Endothelial cell of umbilical vein (primary cell): ENCODE results near the gene SLC30A2. TPM values are rescaled to one million over a fixed set of nuclear protein-coding genes. Genes with fewer than 3 reads are reported as not detected.

Experiments
- BruUV-seq: library from RNA; stranded (reverse); fragments of 400-500 nt; replicated peaks from 2 replicates; lab custom pipeline; 2021; lab: Mats Ljungman, UMichigan
- CTCF ChIA-PET: fragments of 300-600, 350-600 bp; sonication (Branson Sonifier 250); formaldehyde crosslinking; loops from one replicate; lab custom pipeline; 2021; ENCODE audit warnings: antibody characterized with exemption, inconsistent platforms; lab: Charles Lee
- POLR2A ChIA-PET: fragments of 300-600, 350-600 bp; sonication (Branson Sonifier 250); formaldehyde crosslinking; loops from one replicate; lab custom pipeline; 2021; ENCODE audit warnings: antibody characterized with exemption, inconsistent platforms; lab: Charles Lee
- DNase-seq: peaks from one replicate; pipeline ENCODE4 v3.0.0-alpha.2; 2011; ENCODE audit warnings: low read depth, low spot score
- FAIRE-seq: peaks from 2 replicates; lab custom pipeline; 2011; peaks lifted over from hg19 to GRCh38; lab: Jason Lieb, UNC
- H2AFZ ChIP-seq: 2 replicates; pipeline ENCODE4 v1.6.0; 2012; ENCODE audit warnings: low read depth, low read length, control low read depth, inconsistent platforms
- H3K27ac ChIP-seq: 2 replicates; pipeline ENCODE4 v1.5.1; 2011; ENCODE audit warnings: low read depth, mild to moderate bottlenecking, control low read depth, low read length, moderate library complexity; ENCODE audit not compliant: insufficient read depth
- H3K27me3 ChIP-seq, 2 experiments: 2 replicates each; pipeline versions ENCODE4 v1.6.0 to v1.6.1; 2011; ENCODE audit warnings: low read length in 2 of 2, mixed read lengths in 1 of 2; ENCODE audit not compliant: control insufficient read depth in 2 of 2, insufficient read depth in 2 of 2
- H3K36me3 ChIP-seq, 2 experiments: 2 replicates in 1 of 2; 3 replicates in 1 of 2; pipeline ENCODE4 v1.5.1; 2011; ENCODE audit warnings: low read length in 2 of 2, mild to moderate bottlenecking in 1 of 2, moderate library complexity in 1 of 2; ENCODE audit not compliant: control insufficient read depth in 2 of 2, insufficient read depth in 2 of 2; ENCODE audit errors: extremely low read depth in 1 of 2
- H3K4me1 ChIP-seq: 3 replicates; pipeline ENCODE4 v1.5.1; 2011; ENCODE audit warnings: mild to moderate bottlenecking, low read length; ENCODE audit not compliant: control insufficient read depth, insufficient read depth; ENCODE audit errors: extremely low read depth
- H3K4me2 ChIP-seq: 2 replicates; pipeline ENCODE4 v1.6.1; 2011; ENCODE audit warnings: low read length, control low read depth, mixed read lengths; ENCODE audit not compliant: insufficient read depth
- H3K4me3 ChIP-seq, 3 experiments: fragments of 200-600 bp in 1 of 3; sonication (generic), shearing (Covaris generic) in 1 of 3; replicated peaks in 1 of 3; 2 replicates each; pipeline ENCODE4 v1.5.1; 2011 to 2016; ENCODE audit warnings: control low read depth in 3 of 3, low read length in 3 of 3, mild to moderate bottlenecking in 2 of 3, inconsistent platforms in 1 of 3, low read depth in 1 of 3, moderate library complexity in 1 of 3; ENCODE audit not compliant: insufficient read depth in 1 of 3
- H3K79me2 ChIP-seq: 2 replicates; pipeline ENCODE4 v1.6.0; 2012; ENCODE audit warnings: low read length, inconsistent platforms; ENCODE audit not compliant: control insufficient read depth, insufficient read depth
- H3K9ac ChIP-seq: replicated peaks from 2 replicates; pipeline ENCODE3; 2011; ENCODE audit warnings: low read length, control low read depth; ENCODE audit not compliant: insufficient read depth; ENCODE audit errors: extremely low read depth
- H3K9me1 ChIP-seq: replicated peaks from 3 replicates; pipeline ENCODE4 v1.6.0; 2011; ENCODE audit warnings: mild to moderate bottlenecking, low read length; ENCODE audit not compliant: control insufficient read depth, insufficient read depth; ENCODE audit errors: extremely low read depth
- H3K9me3 ChIP-seq: replicated peaks from 2 replicates; pipeline ENCODE4 v1.5.1; 2012; ENCODE audit warnings: low read length, inconsistent platforms; ENCODE audit not compliant: control insufficient read depth, insufficient read depth
- H4K20me1 ChIP-seq: replicated peaks from 2 replicates; pipeline ENCODE3; 2011; ENCODE audit warnings: mild to moderate bottlenecking, low read length; ENCODE audit not compliant: control insufficient read depth, insufficient read depth; ENCODE audit errors: extremely low read depth
- CTCF ChIP-seq, 2 donors: IDR thresholded peaks; 1 replicate in 1 of 2; 2 replicates in 1 of 2; pipeline ENCODE4 v1.5.1; 2011; ENCODE audit warnings: low read length in 2 of 2, mild to moderate bottlenecking in 2 of 2, moderate library complexity in 2 of 2, control low read depth in 1 of 2, inconsistent platforms in 1 of 2, low read depth in 1 of 2; ENCODE audit not compliant: insufficient read depth in 1 of 2; ENCODE audit errors: extremely low read depth in 1 of 2
- EZH2 ChIP-seq: IDR thresholded peaks from 2 replicates; pipeline ENCODE4 v1.6.1; 2012; ENCODE audit warnings: borderline replicate concordance, low read depth, mild to moderate bottlenecking, moderate library complexity, low read length, inconsistent platforms; ENCODE audit not compliant: severe bottlenecking
- FOS ChIP-seq: IDR thresholded peaks from 2 replicates; pipeline ENCODE4 v1.6.1; 2011; ENCODE audit warnings: mild to moderate bottlenecking, low read length, moderate library complexity, borderline replicate concordance; ENCODE audit not compliant: insufficient read depth
- GATA2 ChIP-seq: IDR thresholded peaks from 2 replicates; pipeline ENCODE4 v1.7.0; 2011; ENCODE audit warnings: low read depth, mild to moderate bottlenecking, moderate library complexity, mixed read lengths, low read length; ENCODE audit not compliant: insufficient read length, insufficient read depth
- JUN ChIP-seq: IDR thresholded peaks from 2 replicates; pipeline ENCODE4 v1.6.1; 2011; ENCODE audit warnings: borderline replicate concordance, low read depth; ENCODE audit not compliant: insufficient read length, insufficient read depth
- MAX ChIP-seq: IDR thresholded peaks from 2 replicates; pipeline ENCODE4 v1.6.1; 2011; ENCODE audit not compliant: insufficient read depth, insufficient read length
- MYC ChIP-seq: IDR thresholded peaks from one replicate; pipeline ENCODE4 v1.6.1; 2011; ENCODE audit warnings: mild to moderate bottlenecking, low read depth, low read length
- POLR2A ChIP-seq: IDR thresholded peaks from 2 replicates; pipeline ENCODE4 v1.6.1; 2012; ENCODE audit warnings: low read depth, mild to moderate bottlenecking, control low read depth, low read length
- POLR2AphosphoS5 ChIP-seq: IDR thresholded peaks from 2 replicates; pipeline ENCODE4 v1.6.1; 2012; ENCODE audit warnings: low read depth, mild to moderate bottlenecking, control low read depth, low read length, moderate library complexity; ENCODE audit not compliant: insufficient read depth
- dilution Hi-C: fragments of 300-500 bp; cut with MboI; formaldehyde crosslinking; loops from one replicate; pipeline ENCODE4 v1.15.0; 2019; ENCODE audit warnings: low sequenced_read_pairs; ENCODE audit not compliant: extremely low pct_ligation_motif_present
- intact Hi-C: fragments of 100-400 bp; cut with micrococcal nuclease; formaldehyde crosslinking; loops from one replicate; pipeline ENCODE4 v1.10.0; 2022
- polyA plus RNA-seq, 4 experiments: library from polyadenylated mRNA; depleted of rRNA in 3 of 4; stranded (reverse) in 3 of 4; unstranded in 1 of 4; fragments of >200 nt; gene quantifications; 2 replicates each; pipeline versions ENCODE4 v1.2.1 to v1.2.3, GENCODE V29; 2011 to 2012; ENCODE audit warnings: missing spikeins in 1 of 4
- total RNA-seq: library from RNA; stranded (reverse); gene quantifications from 2 replicates; pipeline ENCODE4 v1.2.3, GENCODE V29; 2021

The SLC30A2 gene
- total and polyA plus RNA-seq, 2 donors (not counting 3 experiments of a cell fraction or from before 2014, with no cell fraction given) = not detected

GRCh38 chr1:26012864-26013263, 33.1 kb downstream of the SLC30A2 start:
- Histone ChIP-seq H3K9ac (no peak overlapping the region), H3K4me3 (no peak overlapping the region), H4K20me1 (no peaks in the 10 kb centered on the region), H3K9me3 (no peaks in the 10 kb centered on the region), H3K27ac (no peak overlapping the region), H3K36me3 (no peaks in the 10 kb centered on the region), H3K4me2 (no peak overlapping the region), H2AFZ (no peak overlapping the region), H3K9me1 (no peaks in the 10 kb centered on the region), H3K27me3 (no peaks in the 10 kb centered on the region), H3K79me2 (no peaks in the 10 kb centered on the region), H3K4me1 (no peaks in the 10 kb centered on the region)
- POLR2A ChIA-PET = no interaction called here
- DNase-seq = no peak
- CTCF ChIA-PET = interaction anchor here (1.1 to 2.3 kb wide), 2 partner anchors 9 to 117 kb away, joined by 4 to 9 read pairs; no protein-coding TSS in a partner anchor
- TF ChIP-seq POLR2A = no peak
- TF ChIP-seq GATA2 = no peak
- TF ChIP-seq JUN = no peak
- no peak for TF ChIP-seq FOS
- no peak for TF ChIP-seq MYC
- TF ChIP-seq CTCF (IDR thresholded peaks at IDR 0.05; ENCODE audit: extremely low read depth in 1 of 2, insufficient read depth in 1 of 2, low read depth in 1 of 2, low read length in 2 of 2) = no peak
- no peak for TF ChIP-seq MAX
- TF ChIP-seq POLR2AphosphoS5 = no peak
- no peak for TF ChIP-seq EZH2
- intact Hi-C loops = no loop called here
- no peak for FAIRE-seq
- dilution Hi-C loops = no loop called here
- no TSS peak for BruUV-seq
